ENCODE measurements around the gene TET2.

The TET2 gene

GRCh38 chr4:105182211-105182610 is 35.5 kb downstream of the TET2 start:
- DNase-seq (ENCODE audit: low spot score): no peak

- no peak for DNase-seq (ENCODE audit: low spot score)
Observed at GRCh38 chr4:105184316-105184980, 37.8 kb downstream of the TET2 start.

GRCh38 chr4:105186701-105187161 is 40.1 kb downstream of the TET2 start:
- DNase-seq (ENCODE audit: low spot score): no peak

- no peak for DNase-seq (ENCODE audit: low spot score)
Observed at GRCh38 chr4:105189855-105190650, 43.4 kb downstream of the TET2 start.

- no peak for DNase-seq (ENCODE audit: low spot score)
Observed at GRCh38 chr4:105191621-105192210, 45.0 kb downstream of the TET2 start.

GRCh38 chr4:105192474-105192873 is 45.8 kb downstream of the TET2 start:
- DNase-seq (ENCODE audit: low spot score): no peak

GRCh38 chr4:105192910-105193309 is 46.2 kb downstream of the TET2 start:
- DNase-seq (ENCODE audit: low spot score): no peak

GRCh38 chr4:105193536-105193935 is 46.9 kb downstream of the TET2 start:
- no peak for DNase-seq (ENCODE audit: low spot score)

- no peak for DNase-seq (ENCODE audit: low spot score)
Observed at GRCh38 chr4:105194328-105195231, 47.9 kb downstream of the TET2 start.

GRCh38 chr4:105196523-105197145 is 50.0 kb downstream of the TET2 start:
- no peak for DNase-seq (ENCODE audit: low spot score)

- DNase-seq (ENCODE audit: low spot score): no peak
Observed at GRCh38 chr4:105197777-105198176, 51.1 kb downstream of the TET2 start.

- no peak for DNase-seq (ENCODE audit: low spot score)
Observed at GRCh38 chr4:105198541-105198940, 51.9 kb downstream of the TET2 start.

- DNase-seq (ENCODE audit: low spot score): no peak
Observed at GRCh38 chr4:105206214-105206613, 59.5 kb downstream of the TET2 start.

- DNase-seq (ENCODE audit: low spot score): no peak
Observed at GRCh38 chr4:105207386-105207785, 60.7 kb downstream of the TET2 start.

- DNase-seq (ENCODE audit: low spot score): no peak
Observed at GRCh38 chr4:105208561-105208960, 61.9 kb downstream of the TET2 start.

- DNase-seq (ENCODE audit: low spot score): no peak
Observed at GRCh38 chr4:105210916-105211315, 64.2 kb downstream of the TET2 start.

GRCh38 chr4:105215609-105216313 is 69.1 kb downstream of the TET2 start:
- no peak for DNase-seq (ENCODE audit: low spot score)

- DNase-seq (ENCODE audit: low spot score): no peak
Observed at GRCh38 chr4:105225500-105225899, 78.8 kb downstream of the TET2 start.

GRCh38 chr4:105227054-105227453 is 80.4 kb downstream of the TET2 start:
- DNase-seq (ENCODE audit: low spot score): no peak

GRCh38 chr4:105230287-105230686 is 83.6 kb downstream of the TET2 start:
- DNase-seq (ENCODE audit: low spot score): no peak

- no peak for DNase-seq (ENCODE audit: low spot score)
Observed at GRCh38 chr4:105232374-105232773, 85.7 kb downstream of the TET2 start.

Measured in hepatic stellate cell (primary cell).